HEK293 (cell line): Measurements from ENCODE around the gene USE1.
A peak's percentile ranks its signal among the peaks of the same experiment; 100 is the strongest.

Experiments
- CTCF ChIP-seq: fragments of 450-650 bp; formaldehyde crosslinking; IDR thresholded peaks from 2 replicates; pipeline ENCODE4 v1.5.1; 2016; ENCODE audit warnings: missing biosample characterization, missing genetic modification characterization
- KLF1 ChIP-seq: fragments of 450-650 bp; formaldehyde crosslinking; IDR thresholded peaks from 2 replicates; pipeline ENCODE4 v1.5.1; 2016; ENCODE audit warnings: missing biosample characterization, missing genetic modification characterization
- KLF10 ChIP-seq: fragments of 450-650 bp; IDR thresholded peaks from 2 replicates; pipeline ENCODE4 v1.5.1; 2018; ENCODE audit warnings: missing biosample characterization, mild to moderate bottlenecking, missing genetic modification characterization
- REST ChIP-seq: fragments of 450-650 bp; formaldehyde crosslinking; IDR thresholded peaks from 2 replicates; pipeline ENCODE4 v1.5.1; 2016; ENCODE audit warnings: missing biosample characterization, missing genetic modification characterization
- SP2 ChIP-seq: fragments of 450-650 bp; formaldehyde crosslinking; IDR thresholded peaks from 2 replicates; pipeline ENCODE4 v1.5.1; 2016; ENCODE audit warnings: missing biosample characterization, missing genetic modification characterization
- ZNF155 ChIP-seq: fragments of 450-650 bp; formaldehyde crosslinking; IDR thresholded peaks from 2 replicates; pipeline ENCODE4 v1.5.1; 2016; ENCODE audit warnings: missing biosample characterization, missing genetic modification characterization
- ZNF214 ChIP-seq: fragments of 450-650 bp; formaldehyde crosslinking; IDR thresholded peaks from 2 replicates; pipeline ENCODE4 v1.5.1; 2017; ENCODE audit warnings: missing biosample characterization, mild to moderate bottlenecking, missing genetic modification characterization, borderline replicate concordance
- ZNF624 ChIP-seq: fragments of 450-650 bp; formaldehyde crosslinking; IDR thresholded peaks from 2 replicates; pipeline ENCODE4 v1.5.1; 2017; ENCODE audit warnings: missing biosample characterization, missing genetic modification characterization
- ZNF639 ChIP-seq: fragments of 450-650 bp; formaldehyde crosslinking; IDR thresholded peaks from 2 replicates; pipeline ENCODE4 v1.5.1; 2016; ENCODE audit warnings: missing biosample characterization, missing genetic modification characterization
- ZNF707 ChIP-seq: fragments of 450-650 bp; formaldehyde crosslinking; IDR thresholded peaks from 2 replicates; pipeline ENCODE4 v1.5.1; 2016; ENCODE audit warnings: missing biosample characterization, missing genetic modification characterization
- TF ChIP-seq, protein P1 (sequence below): fragments of 450-650 bp; formaldehyde crosslinking; IDR thresholded peaks from 2 replicates; pipeline ENCODE4 v1.5.1; 2016; ENCODE audit warnings: missing biosample characterization, missing genetic modification characterization
- TF ChIP-seq, protein P2 (sequence below): fragments of 450-650 bp; formaldehyde crosslinking; IDR thresholded peaks from 2 replicates; pipeline ENCODE4; 2016; ENCODE audit warnings: missing biosample characterization, missing genetic modification characterization
- TF ChIP-seq, protein P3 (sequence below): fragments of 450-650 bp; formaldehyde crosslinking; IDR thresholded peaks from 2 replicates; pipeline ENCODE4 v1.5.1; 2016; ENCODE audit warnings: missing biosample characterization, missing genetic modification characterization

GRCh38 chr19:17209126-17210036 is 5.8 kb upstream of the USE1 start:
- TF ChIP-seq, protein P1, sequence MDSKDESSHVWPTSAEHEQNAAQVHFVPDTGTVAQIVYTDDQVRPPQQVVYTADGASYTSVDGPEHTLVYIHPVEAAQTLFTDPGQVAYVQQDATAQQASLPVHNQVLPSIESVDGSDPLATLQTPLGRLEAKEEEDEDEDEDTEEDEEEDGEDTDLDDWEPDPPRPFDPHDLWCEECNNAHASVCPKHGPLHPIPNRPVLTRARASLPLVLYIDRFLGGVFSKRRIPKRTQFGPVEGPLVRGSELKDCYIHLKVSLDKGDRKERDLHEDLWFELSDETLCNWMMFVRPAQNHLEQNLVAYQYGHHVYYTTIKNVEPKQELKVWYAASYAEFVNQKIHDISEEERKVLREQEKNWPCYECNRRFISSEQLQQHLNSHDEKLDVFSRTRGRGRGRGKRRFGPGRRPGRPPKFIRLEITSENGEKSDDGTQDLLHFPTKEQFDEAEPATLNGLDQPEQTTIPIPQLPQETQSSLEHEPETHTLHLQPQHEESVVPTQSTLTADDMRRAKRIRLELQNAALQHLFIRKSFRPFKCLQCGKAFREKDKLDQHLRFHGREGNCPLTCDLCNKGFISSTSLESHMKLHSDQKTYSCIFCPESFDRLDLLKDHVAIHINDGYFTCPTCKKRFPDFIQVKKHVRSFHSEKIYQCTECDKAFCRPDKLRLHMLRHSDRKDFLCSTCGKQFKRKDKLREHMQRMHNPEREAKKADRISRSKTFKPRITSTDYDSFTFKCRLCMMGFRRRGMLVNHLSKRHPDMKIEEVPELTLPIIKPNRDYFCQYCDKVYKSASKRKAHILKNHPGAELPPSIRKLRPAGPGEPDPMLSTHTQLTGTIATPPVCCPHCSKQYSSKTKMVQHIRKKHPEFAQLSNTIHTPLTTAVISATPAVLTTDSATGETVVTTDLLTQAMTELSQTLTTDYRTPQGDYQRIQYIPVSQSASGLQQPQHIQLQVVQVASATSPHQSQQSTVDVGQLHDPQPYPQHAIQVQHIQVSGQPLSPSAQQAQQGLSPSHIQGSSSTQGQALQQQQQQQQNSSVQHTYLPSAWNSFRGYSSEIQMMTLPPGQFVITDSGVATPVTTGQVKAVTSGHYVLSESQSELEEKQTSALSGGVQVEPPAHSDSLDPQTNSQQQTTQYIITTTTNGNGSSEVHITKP = no peak
- TF ChIP-seq CTCF (tag by site-specific recombination) (no peak), ZNF214 (no peak), SP2 (tag by site-specific recombination) (peak; percentile 92), KLF1 (tag by site-specific recombination) (peak; percentile 91), ZNF707 (tag by site-specific recombination) (no peak), ZNF639 (tag by site-specific recombination) (no peak), ZNF155 (tag by site-specific recombination) (no peak), ZNF624 (no peak), REST (tag by site-specific recombination) (no peak), KLF10 (tag by site-specific recombination) (no peak)
- TF ChIP-seq, protein P2, sequence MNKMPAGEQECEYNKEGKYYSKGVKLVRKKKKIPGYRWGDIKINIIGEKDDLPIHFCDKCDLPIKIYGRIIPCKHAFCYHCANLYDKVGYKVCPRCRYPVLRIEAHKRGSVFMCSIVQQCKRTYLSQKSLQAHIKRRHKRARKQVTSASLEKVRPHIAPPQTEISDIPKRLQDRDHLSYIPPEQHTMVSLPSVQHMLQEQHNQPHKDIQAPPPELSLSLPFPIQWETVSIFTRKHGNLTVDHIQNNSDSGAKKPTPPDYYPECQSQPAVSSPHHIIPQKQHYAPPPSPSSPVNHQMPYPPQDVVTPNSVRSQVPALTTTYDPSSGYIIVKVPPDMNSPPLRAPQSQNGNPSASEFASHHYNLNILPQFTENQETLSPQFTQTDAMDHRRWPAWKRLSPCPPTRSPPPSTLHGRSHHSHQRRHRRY = no peak
- TF ChIP-seq, protein P3, sequence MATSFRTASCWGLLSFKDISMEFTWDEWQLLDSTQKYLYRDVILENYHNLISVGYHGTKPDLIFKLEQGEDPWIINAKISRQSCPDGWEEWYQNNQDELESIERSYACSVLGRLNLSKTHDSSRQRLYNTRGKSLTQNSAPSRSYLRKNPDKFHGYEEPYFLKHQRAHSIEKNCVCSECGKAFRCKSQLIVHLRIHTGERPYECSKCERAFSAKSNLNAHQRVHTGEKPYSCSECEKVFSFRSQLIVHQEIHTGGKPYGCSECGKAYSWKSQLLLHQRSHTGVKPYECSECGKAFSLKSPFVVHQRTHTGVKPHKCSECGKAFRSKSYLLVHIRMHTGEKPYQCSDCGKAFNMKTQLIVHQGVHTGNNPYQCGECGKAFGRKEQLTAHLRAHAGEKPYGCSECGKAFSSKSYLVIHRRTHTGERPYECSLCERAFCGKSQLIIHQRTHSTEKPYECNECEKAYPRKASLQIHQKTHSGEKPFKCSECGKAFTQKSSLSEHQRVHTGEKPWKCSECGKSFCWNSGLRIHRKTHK (tag by site-specific recombination) = no peak
